C4-2B (cell line): ENCODE measurements around the gene PUS3.

Source experiments
- ZFX ChIP-seq: fragments of 450-650 bp; IDR thresholded peaks from 2 replicates; pipeline ENCODE4 v1.6.1; 2017
- TF ChIP-seq, protein P1 (sequence below): fragments of 450-650 bp; conservative IDR thresholded peaks from 2 replicates; pipeline ENCODE4 v1.5.1; 2017; ENCODE audit warnings: mild to moderate bottlenecking

DNA sequence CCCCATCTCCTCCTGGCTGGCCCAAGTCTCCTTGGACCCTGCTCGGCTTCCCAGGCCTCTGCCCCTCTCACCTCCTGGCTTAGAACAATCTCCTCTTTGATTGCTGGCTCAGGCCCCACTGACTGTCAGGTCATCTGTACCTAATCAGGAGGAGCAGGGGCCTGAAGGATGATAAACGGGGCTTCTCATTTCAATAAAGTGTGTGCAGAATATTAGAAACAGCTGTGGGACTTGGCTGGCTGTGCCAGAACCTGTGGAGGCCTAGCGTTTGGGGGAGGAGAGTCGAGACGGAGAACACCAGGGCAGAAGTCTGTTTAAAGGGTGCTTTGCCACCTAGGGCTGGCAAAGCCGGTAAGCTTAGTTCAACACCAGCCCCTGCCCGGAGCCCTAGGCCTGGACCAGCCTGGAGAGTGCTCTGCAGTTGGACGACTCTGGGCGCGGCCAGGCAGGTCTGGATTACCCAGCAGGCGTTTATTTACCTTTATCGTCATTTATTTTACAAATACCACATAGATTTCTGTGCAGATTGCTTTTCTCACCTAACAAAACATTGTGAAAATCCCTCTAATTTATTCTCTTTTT is 32.7 kb upstream of the PUS3 start:
- TF ChIP-seq, protein P1, sequence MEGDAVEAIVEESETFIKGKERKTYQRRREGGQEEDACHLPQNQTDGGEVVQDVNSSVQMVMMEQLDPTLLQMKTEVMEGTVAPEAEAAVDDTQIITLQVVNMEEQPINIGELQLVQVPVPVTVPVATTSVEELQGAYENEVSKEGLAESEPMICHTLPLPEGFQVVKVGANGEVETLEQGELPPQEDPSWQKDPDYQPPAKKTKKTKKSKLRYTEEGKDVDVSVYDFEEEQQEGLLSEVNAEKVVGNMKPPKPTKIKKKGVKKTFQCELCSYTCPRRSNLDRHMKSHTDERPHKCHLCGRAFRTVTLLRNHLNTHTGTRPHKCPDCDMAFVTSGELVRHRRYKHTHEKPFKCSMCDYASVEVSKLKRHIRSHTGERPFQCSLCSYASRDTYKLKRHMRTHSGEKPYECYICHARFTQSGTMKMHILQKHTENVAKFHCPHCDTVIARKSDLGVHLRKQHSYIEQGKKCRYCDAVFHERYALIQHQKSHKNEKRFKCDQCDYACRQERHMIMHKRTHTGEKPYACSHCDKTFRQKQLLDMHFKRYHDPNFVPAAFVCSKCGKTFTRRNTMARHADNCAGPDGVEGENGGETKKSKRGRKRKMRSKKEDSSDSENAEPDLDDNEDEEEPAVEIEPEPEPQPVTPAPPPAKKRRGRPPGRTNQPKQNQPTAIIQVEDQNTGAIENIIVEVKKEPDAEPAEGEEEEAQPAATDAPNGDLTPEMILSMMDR = no peak
- TF ChIP-seq ZFX = no peak
